Measurements from ENCODE around the gene CELSR2. TPM values are rescaled to one million over a fixed set of nuclear protein-coding genes. Genes with fewer than 3 reads are reported as not detected.
A peak's percentile ranks its signal among the peaks of the same experiment; 100 is the strongest.

CELSR2 gene
- total and polyA plus RNA-seq, 8 donors: 5.9 to 18.0 (median 12.5) TPM

GRCh38 chr1:109241841-109242345 lies 7.4 kb upstream of the CELSR2 start:
- Histone ChIP-seq H3K27ac (no peak overlapping the region), H3K36me3 (peaks cover under 1 to 30% of the 10 kb centered on the region in 2 donors), H3K27me3 (peaks cover 0 to 38% of the 10 kb centered on the region in 2 donors), H3K4me1 (peaks cover 17 to 19% of the 10 kb centered on the region in 2 donors), H3K9me3 (no peaks in the 10 kb centered on the region), H3K4me3 (no peak overlapping the region)
- no peak for ATAC-seq
- no peak for TF ChIP-seq CTCF (IDR thresholded peaks at IDR 0.05)
- intact Hi-C loops (cut with DNase I): no loop called here
- peak in 1 of 4 donors; percentile 10 for DNase-seq

GRCh38 chr1:109242387-109242786 lies 7.0 kb upstream of the CELSR2 start:
- ATAC-seq (no peak), DNase-seq (peak in 2 of 4 donors; percentile 57)
- Histone ChIP-seq H3K9me3 (no peaks in the 10 kb centered on the region), H3K27ac (no peak overlapping the region), H3K36me3 (peaks cover 0 to 25% of the 10 kb centered on the region in 2 donors), H3K4me1 (peaks cover 17 to 19% of the 10 kb centered on the region in 2 donors), H3K4me3 (no peak overlapping the region), H3K27me3 (peaks cover 0 to 38% of the 10 kb centered on the region in 2 donors)
- TF ChIP-seq CTCF (IDR thresholded peaks at IDR 0.05): no peak
- intact Hi-C loops (cut with DNase I): no loop called here

GRCh38 chr1:109243221-109243620 lies 6.1 kb upstream of the CELSR2 start:
- intact Hi-C loops (cut with DNase I): no loop called here
- no peak overlapping the region for H3K27ac ChIP-seq
- no peak for TF ChIP-seq CTCF (IDR thresholded peaks at IDR 0.05)
- no peak for DNase-seq
- H3K36me3 ChIP-seq: peaks cover 0 to 17% of the 10 kb centered on the region in 2 donors
- H3K9me3 ChIP-seq: no peaks in the 10 kb centered on the region
- peaks cover 0 to 41% of the 10 kb centered on the region in 2 donors for H3K27me3 ChIP-seq
- peaks cover 17 to 19% of the 10 kb centered on the region in 2 donors for H3K4me1 ChIP-seq
- no peak overlapping the region for H3K4me3 ChIP-seq
- no peak for ATAC-seq

GRCh38 chr1:109243860-109244552 lies 5.3 kb upstream of the CELSR2 start:
- H3K4me1 ChIP-seq: peaks cover 19 to 22% of the 10 kb centered on the region in 2 donors
- no peak for DNase-seq
- H3K36me3 ChIP-seq: peaks cover 0 to 9% of the 10 kb centered on the region in 2 donors
- TF ChIP-seq CTCF (IDR thresholded peaks at IDR 0.05): no peak
- peaks cover 0 to 49% of the 10 kb centered on the region in 2 donors for H3K27me3 ChIP-seq
- ATAC-seq: no peak
- no peaks in the 10 kb centered on the region for H3K9me3 ChIP-seq
- no peak overlapping the region for H3K27ac ChIP-seq
- intact Hi-C loops (cut with DNase I): no loop called here
- no peak overlapping the region for H3K4me3 ChIP-seq

- intact Hi-C loops (cut with DNase I): no loop called here
Observed at GRCh38 chr1:109246141-109246551, 3.2 kb upstream of the CELSR2 start.

More at GRCh38 chr1:109246141-109246551, 3.2 kb upstream of the CELSR2 start:
- TF ChIP-seq CTCF (IDR thresholded peaks at IDR 0.05): no peak
- Histone ChIP-seq H3K4me3 (no peak overlapping the region), H3K36me3 (no peaks in the 10 kb centered on the region), H3K9me3 (no peaks in the 10 kb centered on the region), H3K27ac (no peak overlapping the region), H3K4me1 (peaks cover 15 to 21% of the 10 kb centered on the region in 2 donors), H3K27me3 (peaks cover 0 to 63% of the 10 kb centered on the region in 2 donors)
- DNase-seq (no peak), ATAC-seq (no peak)
